HepG2 (cell line): ENCODE data around the gene NUP35. TPM values are rescaled to one million over a fixed set of nuclear protein-coding genes. Genes with fewer than 3 reads are reported as not detected.
A peak's percentile ranks its signal among the peaks of the same experiment; 100 is the strongest.

Experiments
- ATAC-seq: fragments of 200-7000 bp; cut with Tn5 transposase; 3 replicates; pipeline ENCODE4 v1.9.1; 2020; ENCODE audit warnings: mild to moderate bottlenecking, moderate library complexity
- BruUV-seq: library from RNA; stranded (reverse); fragments of 400-500 nt; replicated peaks from 2 replicates; lab custom pipeline; 2021; lab: Mats Ljungman, UMichigan
- CTCF ChIA-PET: fragments of 300-600 bp; formaldehyde crosslinking; extraction: SDS; loops from one replicate; lab custom pipeline; 2021; ENCODE audit warnings: low total read pairs, inconsistent platforms, low intra/inter-chr PET ratio; lab: Yijun Ruan, JAX
- POLR2A ChIA-PET: fragments of 350-600 bp; sonication (Branson Sonifier 250); formaldehyde crosslinking; loops from one replicate; lab custom pipeline; 2020; ENCODE audit warnings: antibody characterized with exemption, inconsistent platforms; lab: Yijun Ruan, JAX
- DNase-seq: peaks from one replicate; pipeline ENCODE4 v3.0.0-alpha.2; 2015; ENCODE audit warnings: low spot score
- FAIRE-seq: peaks from 3 replicates; lab custom pipeline; 2011; peaks lifted over from hg19 to GRCh38; lab: Jason Lieb, UNC
- H2AFZ ChIP-seq: one replicate; pipeline ENCODE4 v1.6.1; 2011; ENCODE audit warnings: low read length, inconsistent platforms
- H3K27ac ChIP-seq: fragments of 300-600 bp; 3 replicates; pipeline ENCODE4 v1.8.0; 2011; ENCODE audit warnings: mixed run types, mild to moderate bottlenecking, mixed read lengths, low read length, inconsistent platforms; ENCODE audit not compliant: insufficient read depth; ENCODE audit errors: extremely low read length
- H3K27me3 ChIP-seq, 2 experiments: fragments of 200-600 bp in 1 of 2; 2 replicates in 1 of 2; 3 replicates in 1 of 2; pipeline versions ENCODE4 v1.6.0 to v1.8.0; 2011; ENCODE audit warnings: low read length in 2 of 2, mild to moderate bottlenecking in 2 of 2, moderate library complexity in 2 of 2, inconsistent platforms in 1 of 2; ENCODE audit not compliant: insufficient read depth in 2 of 2, control insufficient read depth in 1 of 2
- H3K36me3 ChIP-seq, 2 experiments: fragments of 200-600 bp in 1 of 2; replicated peaks in 1 of 2; 2 replicates in 1 of 2; 3 replicates in 1 of 2; pipeline versions ENCODE4 v1.5.1 to v1.8.0; 2011; ENCODE audit warnings: low read length in 2 of 2, inconsistent platforms in 1 of 2; ENCODE audit not compliant: insufficient read depth in 2 of 2, control insufficient read depth in 1 of 2
- H3K4me1 ChIP-seq: 2 replicates; pipeline ENCODE4 v1.5.1; 2012; ENCODE audit warnings: low read length, inconsistent platforms; ENCODE audit not compliant: insufficient read depth
- H3K4me2 ChIP-seq: 2 replicates; pipeline ENCODE4 v1.6.0; 2011; ENCODE audit warnings: low read depth, low read length, inconsistent platforms
- H3K4me3 ChIP-seq, 3 experiments: fragments of 200-600 bp in 1 of 3; sonication (generic), shearing (Covaris generic) in 1 of 3; replicated peaks in 1 of 3; 2 replicates each; pipeline ENCODE4 v1.5.1; 2011 to 2016; ENCODE audit warnings: low read length in 3 of 3, inconsistent platforms in 2 of 3, low read depth in 2 of 3, mild to moderate bottlenecking in 2 of 3, control low read depth in 1 of 3, mixed read lengths in 1 of 3; ENCODE audit not compliant: insufficient read depth in 1 of 3
- H3K79me2 ChIP-seq: one replicate; pipeline ENCODE4 v1.6.1; 2011; ENCODE audit warnings: low read length, inconsistent platforms; ENCODE audit not compliant: insufficient read depth
- H3K9ac ChIP-seq: 2 replicates; pipeline ENCODE4 v1.6.0; 2011; ENCODE audit warnings: mild to moderate bottlenecking, low read depth, low read length, inconsistent platforms; ENCODE audit not compliant: insufficient read depth
- H3K9me3 ChIP-seq: 2 replicates; pipeline ENCODE4 v1.5.1; 2012; ENCODE audit warnings: mild to moderate bottlenecking, low read length
- H4K20me1 ChIP-seq: 2 replicates; pipeline ENCODE4 v1.6.0; 2011; ENCODE audit warnings: inconsistent platforms, mild to moderate bottlenecking, low read length, moderate library complexity; ENCODE audit not compliant: insufficient read depth
- CEBPB ChIP-seq: IDR thresholded peaks from 2 replicates; pipeline ENCODE4 v1.6.1; 2011; ENCODE audit warnings: low read depth, low read length, improper control_type of control experiment, borderline replicate concordance
- FOXK2 ChIP-seq: fragments of 450-650 bp; IDR thresholded peaks from 2 replicates; pipeline ENCODE4 v1.6.1; 2016
- NRL ChIP-seq: sonication (generic); formaldehyde crosslinking; IDR thresholded peaks from 2 replicates; pipeline ENCODE4 v1.5.0; 2020; ENCODE audit warnings: missing genetic modification reagents, mild to moderate bottlenecking, moderate library complexity, borderline replicate concordance
- PCBP2 ChIP-seq: fragments of 200-400 bp; formaldehyde crosslinking; optimal IDR thresholded peaks from 2 replicates; pipeline ENCODE3; 2018; ENCODE audit warnings: low read length, low read depth; ENCODE audit not compliant: poor library complexity, severe bottlenecking
- TEAD3 ChIP-seq: optimal IDR thresholded peaks from 2 replicates; pipeline ENCODE3; 2016; ENCODE audit warnings: borderline replicate concordance
- ZNF788 ChIP-seq: sonication (generic); formaldehyde crosslinking; IDR thresholded peaks from 2 replicates; pipeline ENCODE4 v1.5.0; 2020; ENCODE audit warnings: mild to moderate bottlenecking, missing genetic modification reagents, borderline replicate concordance
- WGBS: methylation state at CpG from one replicate; pipeline ENCODE4 v1.1.6; 2017; ENCODE audit warnings: low lambda C conversion rate; 5-methylcytosine and 5-hydroxymethylcytosine counted together
- in situ Hi-C: cut with HindIII; loops from 2 replicates; pipeline ENCODE4 v1.10.0; 2017; ENCODE audit warnings: low pct_unique_long_range_greater_than_20kb; ENCODE audit not compliant: extremely low pct_ligation_motif_present
- intact Hi-C: fragments of 100-400 bp; cut with micrococcal nuclease; formaldehyde crosslinking; loops from one replicate; pipeline ENCODE4 v1.10.0; 2022; ENCODE audit not compliant: unreplicated experiment
- polyA plus RNA-seq, 8 experiments: library from polyadenylated mRNA; depleted of rRNA in 3 of 8; stranded (reverse) in 7 of 8; unstranded in 1 of 8; fragments of >200 nt; fragmentation: Illumina TruSeq in 4 of 8; extraction: Trizol in 4 of 8; gene quantifications; 2 replicates each; pipeline versions ENCODE4 v1.2.1 to v1.2.3, GENCODE V29; 2011 to 2016; ENCODE audit warnings: low read depth in 4 of 8, missing spikeins in 1 of 8, mixed read lengths in 1 of 8; ENCODE audit not compliant: insufficient read depth in 1 of 8
- total RNA-seq, 5 experiments: library from RNA; depleted of rRNA; stranded (reverse); fragments of >200 nt; fragmentation: Illumina TruSeq; extraction: Trizol; gene quantifications; 2 replicates each; pipeline ENCODE4 v1.2.3, GENCODE V29; 2016; ENCODE audit warnings: low read depth in 1 of 5
- TF ChIP-seq, protein P1 (sequence below): sonication (generic); formaldehyde crosslinking; IDR thresholded peaks from 2 replicates; pipeline ENCODE4 v1.8.0; 2022; ENCODE audit warnings: missing genetic modification reagents, mild to moderate bottlenecking, borderline replicate concordance

Gene NUP35
- total and polyA plus RNA-seq, 2 of the 13 experiments (the other 11 are each of a cell fraction or from before 2014, with no cell fraction given), result 16.9 to 53.6 TPM

DNA sequence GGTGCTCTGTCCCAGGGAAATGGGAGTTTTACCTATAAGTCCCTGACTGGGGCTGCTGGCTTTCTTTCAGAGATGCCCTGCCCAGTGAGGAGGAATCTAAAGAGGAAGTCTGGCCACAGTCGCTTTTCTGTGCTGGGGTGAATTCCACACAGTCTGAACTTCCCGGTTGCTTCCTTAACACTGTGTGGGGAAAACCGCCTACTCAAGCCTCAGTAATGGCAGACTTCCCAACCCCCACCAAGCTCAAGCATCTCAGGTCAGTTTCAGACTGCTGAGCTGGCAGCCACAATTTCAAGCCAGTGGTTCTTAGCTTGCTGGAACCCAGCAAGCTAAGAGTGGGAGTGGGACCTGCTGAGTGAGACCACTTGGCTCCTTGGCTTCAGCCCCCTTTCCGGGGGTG lies 54.9 kb downstream of the NUP35 start:
- DNase-seq (no peak), ATAC-seq (peak; percentile 41; the same call in 2 of the 3 replicates)
- Histone ChIP-seq H3K4me3 (no peak overlapping the region), H3K4me1 (no peaks in the 10 kb centered on the region), H3K36me3 (peaks cover 2 to 28% of the 10 kb centered on the region in 2 experiments; a peak in 3 of 5 replicates), H3K4me2 (no peak overlapping the region)
- WGBS, result 92% methylated on average over 4 of the region's 4 CpGs
- TF ChIP-seq FOXK2, result no peak
- TF ChIP-seq, protein P1, sequence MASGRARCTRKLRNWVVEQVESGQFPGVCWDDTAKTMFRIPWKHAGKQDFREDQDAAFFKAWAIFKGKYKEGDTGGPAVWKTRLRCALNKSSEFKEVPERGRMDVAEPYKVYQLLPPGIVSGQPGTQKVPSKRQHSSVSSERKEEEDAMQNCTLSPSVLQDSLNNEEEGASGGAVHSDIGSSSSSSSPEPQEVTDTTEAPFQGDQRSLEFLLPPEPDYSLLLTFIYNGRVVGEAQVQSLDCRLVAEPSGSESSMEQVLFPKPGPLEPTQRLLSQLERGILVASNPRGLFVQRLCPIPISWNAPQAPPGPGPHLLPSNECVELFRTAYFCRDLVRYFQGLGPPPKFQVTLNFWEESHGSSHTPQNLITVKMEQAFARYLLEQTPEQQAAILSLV (CRISPR knock-in tag), result no peak
- no peak for TF ChIP-seq PCBP2
- TF ChIP-seq, all 625 proteins: peak for 0
- H3K9me3 ChIP-seq, result peaks cover 17% of the 10 kb centered on the region
- H3K79me2 ChIP-seq, result no peaks in the 10 kb centered on the region
- ChIA-PET POLR2A (no interaction called here), CTCF (no interaction called here)
- no peak for FAIRE-seq
- no peaks in the 10 kb centered on the region for H4K20me1 ChIP-seq
- H3K9ac ChIP-seq, result no peak overlapping the region
- no peaks in the 10 kb centered on the region for H3K27me3 ChIP-seq
- in situ Hi-C loops, result no loop called here
- intact Hi-C loops, result no loop called here
- no peak overlapping the region for H3K27ac ChIP-seq
- no peak overlapping the region for H2AFZ ChIP-seq
- BruUV-seq, result no TSS peak

GRCh38 chr2:183185534-183185933 lies 61.3 kb downstream of the NUP35 start:
- DNase-seq, result peak; percentile 32
- Histone ChIP-seq H3K9ac (no peak overlapping the region), H3K4me1 (0 out of 2 replicates have a peak, but pooled peaks cover 9% of the 10 kb centered on the region), H3K4me2 (no peak overlapping the region), H4K20me1 (no peaks in the 10 kb centered on the region), H3K27me3 (no peaks in the 10 kb centered on the region), H3K4me3 (no peak overlapping the region), H3K79me2 (no peaks in the 10 kb centered on the region), H3K36me3 (peaks cover 9 to 66% of the 10 kb centered on the region in 2 experiments; a peak in 4 of 5 replicates), H3K9me3 (peaks cover 17% of the 10 kb centered on the region), H3K27ac (no peak overlapping the region), H2AFZ (no peak overlapping the region)
- no peak for FAIRE-seq
- POLR2A ChIA-PET, result no interaction called here
- CTCF ChIA-PET, result no interaction called here
- in situ Hi-C loops (no loop called here), intact Hi-C loops (no loop called here)
- BruUV-seq, result no TSS peak
- ATAC-seq, result peak; percentile 95
- TF ChIP-seq NRL (CRISPR knock-in tag), result 0 out of 2 replicates have a peak, but pooled peaks have one; percentile 17
- no peak for TF ChIP-seq CEBPB
- TF ChIP-seq ZNF788 (CRISPR knock-in tag), result no peak
- TF ChIP-seq TEAD3 (CRISPR knock-in tag), result peak; percentile 7
